SK-N-SH treated with all-trans-retinoic acid at 6 μM for 48 hours (cell line): Measurements from ENCODE around the gene TRIM71.

ENCODE experiments used
- ARNTL ChIP-seq: fragments of 450-650 bp; formaldehyde crosslinking; IDR thresholded peaks from 2 replicates; pipeline ENCODE4 v1.5.0; 2020; ENCODE audit warnings: low read depth, mild to moderate bottlenecking, moderate library complexity, borderline replicate concordance
- OSR1 ChIP-seq: fragments of 250-450 bp; sonication (Bioruptor Pico); IDR thresholded peaks from 2 replicates; pipeline ENCODE4 v1.8.0; 2022; ENCODE audit warnings: moderate library complexity, mild to moderate bottlenecking, inconsistent platforms
- PPARA ChIP-seq: fragments of 250-450 bp; sonication (Bioruptor Pico); IDR thresholded peaks from 2 replicates; pipeline ENCODE4 v1.5.0; 2020; ENCODE audit warnings: mild to moderate bottlenecking, borderline replicate concordance
- RARB ChIP-seq: fragments of 250-450 bp; sonication (Bioruptor Pico); IDR thresholded peaks from 2 replicates; pipeline ENCODE4 v1.8.0; 2021; ENCODE audit warnings: mild to moderate bottlenecking, moderate library complexity
- SNAI2 ChIP-seq: fragments of 250-450 bp; sonication (Bioruptor Pico); IDR thresholded peaks from 2 replicates; pipeline ENCODE4 v1.5.0; 2020; ENCODE audit warnings: mild to moderate bottlenecking, moderate library complexity
- ZFP3 ChIP-seq: fragments of 250-450 bp; sonication (Bioruptor Pico); IDR thresholded peaks from 2 replicates; pipeline ENCODE4 v1.5.0; 2020; ENCODE audit warnings: mild to moderate bottlenecking, moderate library complexity
- ZFP30 ChIP-seq: fragments of 450-650 bp; formaldehyde crosslinking; IDR thresholded peaks from 2 replicates; pipeline ENCODE4 v1.5.0; 2022; ENCODE audit warnings: mild to moderate bottlenecking, moderate library complexity

GRCh38 chr3:32844914-32845313, 27.1 kb downstream of the TRIM71 start:
- TF ChIP-seq SNAI2 (no peak), ARNTL (no peak), ZFP30 (no peak), RARB (CRISPR knock-in tag) (no peak), OSR1 (CRISPR knock-in tag) (no peak), ZFP3 (CRISPR knock-in tag) (no peak), PPARA (CRISPR knock-in tag) (no peak)
